GM04503 (cell line): Measurements from ENCODE around the gene FAM168A.
"Not testable (repeated sequence)": the region's sequence is repeated elsewhere in the genome, so short reads cannot be mapped to it uniquely, and the experiment has no call there.

ENCODE experiments used
- DNase-seq: peaks from one replicate; pipeline ENCODE4 v3.0.0-alpha.2; 2012; ENCODE audit warnings: low read depth

FAM168A gene

GRCh38 chr11:73468590-73469161 lies 129.2 kb downstream of the FAM168A start:
- DNase-seq, result no peak

- no peak for DNase-seq
Observed at GRCh38 chr11:73467505-73467904, 130.4 kb downstream of the FAM168A start.

GRCh38 chr11:73466643-73467042 lies 131.3 kb downstream of the FAM168A start:
- no peak for DNase-seq

- no peak for DNase-seq
Observed at GRCh38 chr11:73465871-73466270, 132.0 kb downstream of the FAM168A start.

- DNase-seq, result peak; percentile 42
Observed at GRCh38 chr11:73465023-73465675, 132.8 kb downstream of the FAM168A start.

GRCh38 chr11:73464347-73464746 lies 133.6 kb downstream of the FAM168A start:
- DNase-seq, result no peak

GRCh38 chr11:73463359-73463758 lies 134.6 kb downstream of the FAM168A start:
- DNase-seq, result peak; percentile 43

- no peak for DNase-seq
Observed at GRCh38 chr11:73461964-73462363, 135.9 kb downstream of the FAM168A start.

- DNase-seq, result no peak
Observed at GRCh38 chr11:73461335-73461840, 136.5 kb downstream of the FAM168A start.

- DNase-seq, result no peak
Observed at GRCh38 chr11:73458201-73458600, 139.7 kb downstream of the FAM168A start.

GRCh38 chr11:73454987-73455386 lies 142.9 kb downstream of the FAM168A start:
- no peak for DNase-seq

GRCh38 chr11:73453562-73453961 lies 144.3 kb downstream of the FAM168A start:
- no peak for DNase-seq

- no peak for DNase-seq
Observed at GRCh38 chr11:73452726-73453125, 145.2 kb downstream of the FAM168A start.

GRCh38 chr11:73451896-73452295 lies 146.0 kb downstream of the FAM168A start:
- DNase-seq, result no peak

GRCh38 chr11:73446766-73447165 lies 151.1 kb downstream of the FAM168A start:
- no peak for DNase-seq

- no peak for DNase-seq
Observed at GRCh38 chr11:73445980-73446379, 151.9 kb downstream of the FAM168A start.

GRCh38 chr11:73439002-73439843 lies 158.7 kb downstream of the FAM168A start:
- no peak for DNase-seq

GRCh38 chr11:73436859-73437258 lies 161.1 kb downstream of the FAM168A start:
- not testable (repeated sequence) for DNase-seq

GRCh38 chr11:73431396-73431795 lies 166.5 kb downstream of the FAM168A start:
- no peak for DNase-seq

- no peak for DNase-seq
Observed at GRCh38 chr11:73430326-73430725, 167.6 kb downstream of the FAM168A start.

- no peak for DNase-seq
Observed at GRCh38 chr11:73429121-73429750, 168.7 kb downstream of the FAM168A start.

GRCh38 chr11:73428699-73429098 lies 169.2 kb downstream of the FAM168A start:
- DNase-seq, result no peak
